HG03025 (cell line): ENCODE measurements around the gene TSPAN18.

Source experiments
- ATAC-seq: cut with Tn5 transposase; IDR thresholded peaks from one replicate; pipeline ENCODE4 v1.9.1; 2021; ENCODE audit warnings: mild to moderate bottlenecking, moderate library complexity; ENCODE audit not compliant: unreplicated experiment, low FRiP score

Gene TSPAN18

DNA sequence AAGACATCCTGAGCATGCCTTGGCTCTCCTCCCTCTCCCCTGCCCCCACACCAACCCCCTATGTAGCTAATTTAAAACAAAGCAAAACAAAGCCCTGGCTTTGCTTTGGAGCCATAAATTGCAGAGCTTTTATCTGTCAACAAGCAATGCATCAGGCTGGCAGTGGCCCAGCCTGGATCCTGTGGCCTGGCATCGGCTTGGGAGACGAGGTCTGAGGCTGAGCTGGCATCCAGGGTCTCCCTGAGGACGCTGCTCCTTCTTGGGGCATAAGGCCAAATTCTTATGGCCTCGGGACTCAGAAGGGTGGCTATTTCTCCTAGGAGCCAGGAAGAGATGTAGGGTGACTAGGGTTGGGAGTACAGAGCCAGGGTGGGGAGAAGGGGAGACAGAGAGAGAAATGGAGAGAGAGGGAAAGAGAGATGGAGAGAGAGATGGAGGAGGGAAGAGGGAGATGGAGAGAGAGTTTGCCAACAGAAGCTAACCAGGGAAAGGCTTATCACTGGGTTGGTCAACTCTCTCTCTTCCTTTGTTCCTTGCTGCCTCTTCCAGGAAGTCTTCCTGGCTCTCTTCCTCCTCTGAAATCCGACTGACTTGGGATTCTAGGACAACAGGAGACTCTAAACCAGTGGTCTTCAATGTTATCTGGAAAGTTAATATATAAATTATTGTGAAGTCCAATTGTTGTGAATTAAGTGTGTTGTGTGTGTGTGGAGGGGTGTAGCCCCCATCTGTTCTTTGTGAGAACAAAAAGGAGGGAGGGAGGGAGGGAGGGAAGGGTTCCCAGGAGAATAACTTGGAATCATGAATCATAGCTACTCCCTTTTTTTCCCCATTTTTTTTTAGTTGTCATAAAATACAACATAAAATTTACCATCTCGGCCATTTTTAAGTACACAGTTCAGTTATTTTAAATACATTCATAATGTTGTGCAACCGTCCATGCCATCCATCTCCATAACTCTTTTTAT lies 29.1 kb downstream of the TSPAN18 start:
- ATAC-seq = no peak

DNA sequence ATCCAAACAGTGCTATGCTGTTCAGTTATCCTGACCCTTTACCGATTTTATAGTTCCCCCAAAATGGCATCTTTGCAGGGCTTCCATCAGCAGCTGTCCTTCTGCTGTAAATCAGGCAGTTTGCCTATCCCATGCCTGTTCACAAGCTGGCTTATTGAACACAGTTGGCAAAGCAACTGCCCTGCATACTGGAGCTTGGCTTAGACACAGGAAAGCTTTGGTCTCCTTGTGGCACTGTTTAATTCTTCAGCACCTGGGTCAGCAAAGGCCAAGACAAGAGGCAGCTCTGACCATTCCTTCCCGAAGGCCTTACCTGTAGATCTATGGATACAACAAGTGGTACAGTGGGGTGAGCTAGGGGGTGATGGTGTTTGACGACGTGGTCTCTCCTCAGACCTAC lies 32.2 kb downstream of the TSPAN18 start:
- ATAC-seq = no peak

DNA sequence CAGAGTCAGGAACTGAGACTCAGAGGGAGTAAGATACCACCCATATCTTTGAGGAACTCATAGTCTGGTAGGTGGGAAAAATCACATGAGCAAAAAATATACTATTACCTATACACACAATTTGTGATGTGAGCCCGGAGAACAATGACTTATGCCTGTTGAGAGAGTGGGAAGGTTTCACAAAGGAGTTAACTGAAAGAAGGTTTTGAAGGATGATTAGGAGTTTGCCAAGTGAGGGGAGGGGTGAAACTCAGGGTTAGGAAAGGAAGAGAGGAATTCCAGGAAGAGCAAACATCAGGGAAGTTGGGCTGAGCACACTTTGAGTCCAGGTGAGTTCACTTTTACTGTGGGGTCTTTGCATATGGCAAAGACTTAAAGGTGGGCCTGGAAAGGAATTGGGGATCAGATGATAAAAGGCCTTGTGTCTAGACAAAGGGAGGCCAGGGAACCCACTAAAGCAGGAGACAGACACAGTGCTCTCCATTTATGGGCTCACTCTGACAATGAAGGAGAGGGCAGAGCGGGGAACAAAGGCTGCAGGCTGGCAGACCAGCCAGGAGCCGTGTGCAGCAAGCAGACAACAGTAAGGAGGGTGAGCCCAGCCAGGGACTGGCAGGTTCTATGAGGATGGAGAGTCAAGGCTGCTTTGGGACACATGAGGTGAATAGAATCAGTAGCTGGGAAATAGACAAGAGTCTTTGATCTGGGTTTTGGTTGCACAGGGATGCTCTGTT lies 33.1 kb downstream of the TSPAN18 start:
- no peak for ATAC-seq

DNA sequence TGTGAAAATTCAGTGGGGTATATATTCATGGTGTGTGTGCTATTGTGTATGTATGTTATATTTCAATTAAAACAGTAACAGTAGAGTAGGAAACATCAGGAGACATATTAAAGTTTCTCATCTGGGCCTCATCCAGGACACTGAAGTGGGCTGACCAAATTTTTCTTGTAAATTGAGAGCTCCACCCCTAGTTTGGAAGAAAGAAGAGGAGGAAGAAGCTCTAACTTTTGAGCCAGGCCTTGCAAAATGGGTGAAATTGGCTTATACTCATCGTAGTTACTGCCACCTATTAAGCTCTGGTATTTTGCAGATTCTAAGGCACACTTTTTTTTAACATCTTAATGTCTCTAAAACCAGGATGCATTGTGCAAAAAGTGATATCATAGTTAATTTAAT lies 33.7 kb downstream of the TSPAN18 start:
- no peak for ATAC-seq

DNA sequence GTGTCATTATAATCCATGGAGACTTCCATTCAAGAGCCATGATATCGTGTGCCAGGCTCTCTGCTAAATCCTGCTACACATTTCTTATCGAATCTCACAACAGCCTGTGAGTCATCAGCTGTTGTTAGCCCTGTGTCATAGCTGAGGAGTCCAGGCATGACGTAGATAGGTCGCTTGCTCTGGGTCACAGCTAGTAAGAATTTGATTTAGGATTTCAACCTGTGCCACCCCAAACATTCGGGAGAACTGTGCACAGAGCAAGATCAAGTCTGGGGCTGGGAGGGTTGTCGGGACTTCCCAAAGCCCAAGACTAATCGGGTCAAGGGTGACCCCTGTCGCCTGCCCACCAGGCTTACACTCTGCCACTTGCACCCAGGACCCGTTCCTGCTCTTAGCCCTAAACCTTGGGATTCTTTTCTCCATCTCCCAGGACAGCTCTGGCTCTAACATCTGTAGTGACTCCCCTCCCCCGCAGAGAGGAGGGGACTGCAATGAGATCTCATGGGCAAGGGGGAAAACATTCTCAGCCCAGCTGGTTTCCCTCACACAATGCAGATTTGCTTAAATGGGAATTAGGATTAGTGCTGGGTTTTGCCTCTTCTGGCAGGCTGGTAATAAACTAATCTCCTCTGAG lies 34.3 kb downstream of the TSPAN18 start:
- ATAC-seq = no peak

DNA sequence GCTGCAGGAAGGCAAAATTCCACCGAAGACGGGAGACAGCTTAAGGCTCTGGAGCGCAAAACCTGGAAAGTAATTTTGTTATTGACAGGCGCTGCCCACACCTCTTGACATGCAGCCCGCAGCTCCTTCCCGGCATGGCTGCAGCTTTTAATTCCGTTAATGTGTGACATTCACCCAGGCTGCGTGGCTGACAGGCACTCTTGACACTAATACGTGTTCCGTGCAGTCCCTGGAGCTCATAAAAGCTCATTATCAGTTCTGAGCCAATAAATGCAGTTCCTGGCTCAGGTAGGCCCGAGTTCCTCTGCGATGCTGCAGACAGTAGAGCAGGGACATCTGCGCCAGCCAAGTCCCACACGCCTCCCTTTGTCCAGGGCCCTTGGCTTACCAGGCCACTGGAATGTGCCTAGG lies 34.8 kb downstream of the TSPAN18 start:
- no peak for ATAC-seq

DNA sequence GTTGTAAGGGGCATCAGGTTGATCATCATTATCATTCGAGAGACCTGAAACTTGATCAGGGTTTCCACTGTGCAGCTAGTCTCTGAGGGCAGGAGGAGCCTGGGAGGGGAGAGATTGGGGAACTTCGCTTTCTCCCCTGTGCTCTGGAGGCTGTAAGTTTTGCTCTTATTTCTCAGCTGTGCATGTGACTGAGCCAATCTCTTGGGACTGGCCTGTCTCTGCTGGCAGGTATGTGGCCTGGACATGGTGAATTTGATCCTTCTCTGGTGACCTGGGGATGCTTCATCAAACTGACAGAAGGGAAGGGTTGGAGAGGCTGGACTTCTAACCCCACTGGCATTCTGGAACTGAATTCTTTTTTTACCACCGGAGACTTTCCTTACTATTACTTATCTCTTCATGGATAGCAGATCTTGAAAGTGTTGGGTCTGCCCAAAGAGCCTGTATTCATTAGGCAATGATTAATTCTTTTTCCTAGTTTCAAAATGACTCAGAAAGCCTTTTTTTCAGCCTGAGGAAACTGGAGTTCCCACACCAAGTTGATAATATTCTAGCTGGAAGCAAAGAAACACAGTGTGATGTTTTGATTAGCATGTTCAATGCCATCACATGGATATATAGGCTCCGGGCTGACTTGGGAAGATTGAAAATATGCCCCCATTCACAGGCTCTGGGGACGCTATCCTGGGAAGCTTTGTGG lies 36.5 kb downstream of the TSPAN18 start:
- ATAC-seq = no peak

DNA sequence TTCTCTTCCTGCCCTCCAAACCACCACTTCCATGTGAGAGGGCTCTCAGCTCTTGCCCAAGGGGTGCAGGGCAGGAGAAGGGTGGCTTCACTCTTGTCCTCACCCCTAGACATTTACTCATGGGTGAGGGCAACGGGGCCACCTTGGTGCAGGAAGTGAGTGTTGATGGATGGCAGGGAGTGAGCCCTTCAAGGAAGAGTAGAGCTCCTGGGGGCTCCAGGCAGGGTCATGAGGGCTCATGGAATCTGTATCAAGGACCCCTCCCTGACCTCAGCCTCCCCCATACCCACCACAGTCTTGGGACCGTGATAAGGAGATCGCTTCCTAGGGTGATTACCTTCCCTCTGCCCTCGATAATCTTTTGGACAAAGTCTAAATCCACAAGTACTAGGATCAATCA lies 37.8 kb downstream of the TSPAN18 start:
- no peak for ATAC-seq

DNA sequence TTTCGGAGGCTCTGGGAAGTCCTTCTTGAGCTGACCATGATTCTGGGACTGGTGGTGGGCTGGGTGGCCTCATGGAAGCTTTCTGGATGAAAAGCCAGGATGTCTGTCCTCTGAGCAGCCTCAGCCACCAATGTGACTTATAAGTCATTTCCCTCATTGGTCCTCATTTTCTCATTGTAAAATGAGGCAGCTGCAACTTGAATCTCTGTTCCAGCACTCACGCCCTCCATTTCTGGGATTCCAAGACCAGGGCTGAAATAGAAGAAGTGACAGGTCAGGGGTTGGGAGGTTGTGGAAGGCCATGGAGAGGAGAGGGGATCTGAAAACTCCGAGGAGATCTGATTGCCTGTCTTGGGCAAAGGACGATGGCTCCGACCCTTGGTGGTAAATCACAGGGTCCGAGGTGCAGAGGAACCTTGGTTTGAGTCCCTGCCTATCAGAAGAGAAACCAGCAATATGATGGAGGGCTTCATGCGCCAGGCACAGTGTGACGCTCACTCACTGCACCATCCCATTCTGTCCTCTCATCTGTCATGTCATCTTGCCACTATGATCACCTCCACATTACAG lies 38.3 kb downstream of the TSPAN18 start:
- no peak for ATAC-seq

DNA sequence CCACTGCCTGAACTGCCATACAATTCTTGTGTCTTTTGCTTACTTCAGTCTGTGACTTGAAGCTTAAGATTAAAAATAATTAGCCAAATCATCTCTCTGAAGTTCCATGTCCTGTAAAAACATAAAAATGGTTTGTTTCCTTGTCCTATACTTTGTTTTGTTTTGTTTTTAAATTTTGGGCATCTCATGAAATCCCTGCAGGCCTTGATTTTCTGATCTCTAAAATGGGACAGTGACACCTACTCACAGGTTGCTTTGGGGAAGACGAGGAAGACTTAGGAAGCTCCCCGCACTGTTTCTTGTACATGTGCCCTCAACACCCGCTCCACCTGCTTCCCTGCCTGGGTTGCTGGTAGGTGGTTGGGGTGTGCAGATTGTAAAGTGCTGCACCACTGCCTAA lies 38.9 kb downstream of the TSPAN18 start:
- no peak for ATAC-seq

DNA sequence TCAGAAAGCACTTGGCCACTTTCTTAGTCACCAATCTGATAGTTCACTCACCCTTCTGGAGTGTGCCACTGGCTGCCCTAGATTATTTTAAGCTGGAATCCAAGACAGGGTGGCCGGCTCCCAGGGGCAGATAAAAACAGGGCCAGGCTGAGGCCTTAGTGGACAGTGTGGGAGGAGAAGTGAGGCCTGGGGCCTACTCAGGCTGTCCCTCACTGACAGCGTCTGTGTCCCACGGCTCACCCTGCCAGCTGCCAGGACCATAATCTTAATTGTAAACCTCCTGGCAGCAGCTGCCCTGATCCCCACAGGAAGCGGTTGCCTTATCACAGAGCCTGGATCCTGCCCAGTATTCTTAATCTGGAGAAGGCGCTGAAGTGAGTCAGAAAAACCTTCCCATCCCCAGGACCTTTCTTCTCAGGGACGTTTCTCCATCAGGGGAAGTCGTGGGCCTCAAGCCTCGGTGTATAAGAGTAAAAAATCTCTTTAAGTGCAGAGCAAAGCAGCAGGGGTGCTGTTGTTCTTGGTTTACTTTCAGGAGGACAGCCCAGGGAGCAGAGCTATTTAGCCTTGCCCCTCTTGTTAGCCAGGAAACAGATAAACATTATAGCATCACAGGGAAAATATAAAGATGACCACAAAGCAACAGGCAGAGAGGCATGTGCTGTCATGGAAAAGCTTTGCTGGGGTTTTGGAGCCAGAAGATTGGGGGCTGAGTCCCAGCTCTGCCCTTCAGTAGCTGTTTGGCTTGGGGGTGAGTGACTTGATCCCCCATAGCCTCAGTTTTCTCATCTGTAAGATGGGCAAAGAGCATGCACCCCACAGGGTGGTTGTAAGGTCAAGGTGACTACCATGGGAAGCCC lies 39.6 kb downstream of the TSPAN18 start:
- ATAC-seq = no peak

DNA sequence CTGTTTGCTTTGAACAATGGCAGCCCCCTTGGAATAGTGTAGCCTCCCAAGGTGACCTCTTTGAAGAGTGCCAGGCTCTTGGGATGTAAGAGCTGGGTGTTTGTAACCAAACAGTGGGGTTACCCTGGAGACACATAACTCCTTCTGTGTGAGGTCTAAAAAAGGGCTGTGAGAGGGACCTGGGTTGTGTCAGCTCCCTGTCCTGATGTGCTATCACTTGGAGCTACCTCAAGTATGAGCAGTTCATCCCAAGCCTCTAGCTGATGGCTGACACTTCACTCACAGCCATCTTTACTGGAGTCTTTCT lies 40.2 kb downstream of the TSPAN18 start:
- ATAC-seq = no peak

DNA sequence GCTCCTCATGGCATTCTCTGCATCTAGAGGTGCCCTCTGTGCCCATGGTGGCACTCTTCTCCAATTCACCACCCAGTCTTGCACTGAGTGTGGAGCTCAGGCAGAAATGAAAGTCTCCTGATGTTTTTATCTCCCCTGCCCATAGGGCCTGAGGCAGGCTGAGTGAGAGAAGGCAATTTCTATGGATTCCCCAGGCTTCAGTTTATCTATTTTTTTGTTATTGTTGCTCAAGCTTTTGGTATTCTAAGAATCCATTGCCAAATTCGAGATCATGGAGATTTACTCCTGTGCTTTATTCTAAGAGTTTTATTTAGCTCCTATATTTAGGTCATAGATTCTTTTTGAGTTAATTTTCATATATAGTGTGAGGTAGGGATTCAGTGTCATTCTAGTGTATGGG lies 40.7 kb downstream of the TSPAN18 start:
- no peak for ATAC-seq

DNA sequence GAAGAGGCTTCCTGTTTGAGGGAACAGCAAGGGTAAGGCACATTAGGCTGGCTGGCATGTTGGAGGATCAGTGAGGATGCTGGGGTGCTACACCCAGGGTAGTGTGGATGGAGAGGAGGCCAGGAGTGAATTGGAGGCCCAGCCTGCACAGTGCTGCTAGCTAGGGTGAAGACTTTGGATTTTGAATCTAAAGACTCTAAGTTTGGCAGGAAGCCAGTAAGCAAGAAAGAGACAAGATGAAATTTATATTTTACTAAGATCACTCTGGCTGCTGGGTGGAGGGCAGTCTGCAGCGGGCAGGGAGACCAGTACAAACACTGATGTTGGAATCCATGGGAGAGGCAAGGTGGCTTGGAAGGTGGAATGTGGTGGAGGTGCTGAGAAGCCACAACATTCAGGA lies 43.6 kb downstream of the TSPAN18 start:
- no peak for ATAC-seq

DNA sequence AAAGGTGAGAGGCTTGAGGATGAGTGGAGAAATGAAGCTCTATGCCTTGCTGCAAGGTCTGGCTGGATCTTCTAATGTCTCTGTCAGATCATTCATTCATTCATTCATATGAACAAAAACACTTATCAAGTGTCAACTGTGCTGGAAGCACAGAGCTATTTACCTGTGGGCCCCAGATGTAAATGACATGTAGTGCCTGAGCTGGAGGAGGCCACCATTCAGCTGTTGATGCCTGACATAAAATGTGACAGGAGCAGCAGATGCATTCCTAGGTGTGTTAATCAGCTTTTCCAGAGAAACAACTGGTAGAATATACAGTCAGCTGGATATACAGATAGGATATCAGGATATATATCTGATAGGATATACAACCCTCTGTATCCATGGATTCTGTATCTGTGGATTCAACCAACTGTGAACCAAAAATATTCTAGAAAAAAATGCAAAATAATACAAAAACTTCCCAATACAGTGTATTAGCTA lies 44.5 kb downstream of the TSPAN18 start:
- no peak for ATAC-seq

DNA sequence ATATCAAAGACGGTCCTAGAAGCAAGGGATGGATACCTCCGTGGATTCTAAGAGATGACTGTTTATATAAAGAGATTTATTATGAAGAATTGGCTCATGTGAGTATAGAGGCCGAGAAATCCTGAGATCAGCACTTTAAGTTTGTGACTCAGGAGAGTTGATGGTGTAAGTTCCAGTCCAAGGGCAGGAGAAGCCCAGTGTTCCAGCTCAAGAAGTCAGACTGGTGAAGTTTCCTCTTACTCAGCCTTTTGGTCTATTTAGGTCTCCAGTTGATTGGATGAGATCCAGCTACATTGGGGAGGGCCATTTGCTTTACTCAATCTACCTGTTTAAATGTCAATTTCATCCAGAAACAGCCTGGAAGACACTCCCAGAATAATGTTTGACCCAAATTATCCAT lies 45.1 kb downstream of the TSPAN18 start:
- ATAC-seq = no peak

DNA sequence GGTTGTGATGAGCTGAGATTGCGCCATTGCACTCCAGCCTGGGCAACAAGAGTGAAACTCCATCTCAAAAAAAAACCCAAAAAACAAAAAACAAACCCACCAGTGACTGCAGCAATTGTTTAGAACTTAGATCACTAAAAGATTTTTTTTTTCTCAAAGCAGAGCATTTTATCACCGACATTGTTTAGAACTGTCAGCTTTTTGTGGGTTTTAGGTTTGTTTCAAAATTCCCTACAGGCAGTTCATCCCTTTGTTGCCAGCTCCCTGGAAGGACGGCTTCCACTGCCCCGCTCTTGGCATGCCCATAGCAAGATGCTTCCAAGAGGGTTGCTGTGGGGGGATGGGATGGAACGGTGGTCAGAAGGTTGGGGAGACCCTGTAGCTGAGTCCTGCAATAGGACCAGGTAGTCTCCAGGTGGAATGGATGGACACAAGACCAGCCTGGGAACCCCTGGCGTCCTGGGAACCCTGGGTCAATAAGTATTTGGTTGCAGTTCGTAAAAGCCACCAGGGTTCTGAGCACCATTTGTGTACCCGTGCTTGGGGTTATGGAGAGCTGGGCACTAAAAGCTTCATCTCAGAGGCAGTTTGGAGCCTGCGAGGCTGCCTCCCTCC lies 46.7 kb downstream of the TSPAN18 start:
- ATAC-seq = no peak

DNA sequence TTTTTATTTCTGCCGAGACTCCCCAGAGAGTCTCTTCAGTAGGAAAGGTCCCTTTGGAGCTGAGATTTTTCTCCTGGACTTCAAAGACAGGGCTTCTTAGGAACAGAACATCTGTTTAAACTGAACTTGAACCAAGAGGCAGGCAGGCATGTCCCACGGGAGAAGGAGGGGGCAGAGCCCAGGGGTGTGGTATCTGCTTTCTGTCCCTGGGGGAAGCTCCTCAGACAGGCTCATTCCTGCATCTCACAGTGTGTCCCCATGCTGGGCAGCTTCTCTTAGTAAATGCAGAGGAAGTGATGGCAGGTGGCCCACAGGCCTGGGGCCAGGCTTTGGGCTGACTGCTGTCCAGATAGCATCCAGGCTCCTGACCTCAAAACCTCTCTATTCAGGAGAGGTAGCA lies 47.3 kb downstream of the TSPAN18 start:
- ATAC-seq = no peak

DNA sequence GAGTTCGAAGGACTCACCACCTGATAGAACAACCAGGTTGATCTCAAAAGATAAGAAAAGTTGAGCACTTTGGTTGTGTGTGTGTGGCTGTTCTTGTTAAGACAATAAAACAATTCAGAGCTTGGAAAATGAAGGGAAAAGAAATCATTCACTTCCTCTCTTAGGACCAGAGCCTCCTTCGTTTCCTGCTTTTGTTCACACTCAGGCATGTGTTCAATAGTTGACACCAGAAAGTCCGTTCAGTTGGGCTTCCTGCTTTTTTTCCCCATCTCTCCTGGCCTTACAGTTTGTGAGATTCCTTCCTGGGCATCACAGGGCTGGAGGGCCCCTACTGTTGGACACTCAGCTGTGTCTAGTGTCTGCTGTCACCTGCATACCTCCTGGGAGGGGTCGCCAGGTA lies 48.0 kb downstream of the TSPAN18 start:
- no peak for ATAC-seq
